Omental fat pad (tissue), 4 donors: Measurements from ENCODE around the gene RTN4. TPM values are rescaled to one million over a fixed set of nuclear protein-coding genes. Genes with fewer than 3 reads are reported as not detected.
"Not testable (repeated sequence)": the region's sequence is repeated elsewhere in the genome, so short reads cannot be mapped to it uniquely, and the experiment has no call there.

ENCODE experiments used
- ATAC-seq: fragments of 150-250 bp; one replicate; pipeline ENCODE4 v1.9.1; 2016; ENCODE audit warnings: mild to moderate bottlenecking, moderate library complexity; ENCODE audit not compliant: low FRiP score
- DNase-seq: peaks from one replicate; pipeline ENCODE4 v3.0.0-alpha.2; 2019; ENCODE audit warnings: low spot score
- CTCF ChIP-seq, 3 donors: fragments of 450-650 bp; IDR thresholded peaks; one replicate each; pipeline ENCODE4 v1.5.1; 2016 to 2017; ENCODE audit warnings: antibody characterized with exemption in 3 of 3, mild to moderate bottlenecking in 3 of 3, moderate library complexity in 2 of 3
- total RNA-seq, 4 donors: library from RNA; depleted of rRNA; stranded (reverse); fragments of >200 nt; gene quantifications; one replicate each; pipeline ENCODE4 v1.1.0, GENCODE V29; 2016

Gene RTN4
- total RNA-seq, 4 donors from 2014 or later = 308 to 566 (median 400) TPM

GRCh38 chr2:55056024-55056521 lies 5.8 kb upstream of the RTN4 start:
- DNase-seq (no peak), ATAC-seq (no peak)
- TF ChIP-seq CTCF (IDR thresholded peaks at IDR 0.05) = no peak

- no peak for DNase-seq
- ATAC-seq = no peak
- no peak for TF ChIP-seq CTCF (IDR thresholded peaks at IDR 0.05)
Measured at GRCh38 chr2:55054106-55054875, 4.0 kb upstream of the RTN4 start.

GRCh38 chr2:55053225-55053624 lies 3.0 kb upstream of the RTN4 start:
- ATAC-seq, DNase-seq: not testable (repeated sequence)

- DNase-seq (no peak), ATAC-seq (no peak)
- TF ChIP-seq CTCF (IDR thresholded peaks at IDR 0.05) = no peak
Measured at GRCh38 chr2:55052129-55053061, 2.1 kb upstream of the RTN4 start.

GRCh38 chr2:55051026-55051866 lies 995 bp upstream of the RTN4 start:
- ATAC-seq = peak; percentile 68

GRCh38 chr2:55049821-55050099 lies 491 bp downstream of the RTN4 start:
- no peak for TF ChIP-seq CTCF (IDR thresholded peaks at IDR 0.05)
- ATAC-seq (no peak), DNase-seq (no peak)

More at GRCh38 chr2:55051026-55051866, 995 bp upstream of the RTN4 start:
- DNase-seq = peak; percentile 50
- no peak for TF ChIP-seq CTCF (IDR thresholded peaks at IDR 0.05)
